ENCODE measurements around the gene PARD3.

- no peak for TF ChIP-seq CTCF (IDR thresholded peaks at IDR 0.05)
- no peak for TF ChIP-seq POLR2AphosphoS5 (IDR thresholded peaks at IDR 0.05)
These were observed 109.5 kb downstream of the PARD3 start for GRCh38 chr10:34705563-34705962.
